IMR-90 (cell line): ENCODE data around the gene PCSK5. TPM values are rescaled to one million over a fixed set of nuclear protein-coding genes. Genes with fewer than 3 reads are reported as not detected.

ENCODE experiments used
- ATAC-seq: fragments of 200-7000 bp; cut with Tn5 transposase; 2 replicates; pipeline ENCODE4 v1.9.1; 2020; ENCODE audit warnings: low read depth, mild to moderate bottlenecking, moderate library complexity
- BruUV-seq: library from RNA; stranded (reverse); fragments of 400-500 nt; replicated peaks from 2 replicates; lab custom pipeline; 2021; lab: Mats Ljungman, UMichigan
- CTCF ChIA-PET: fragments of 300-600 bp; formaldehyde crosslinking; extraction: SDS; loops from one replicate; lab custom pipeline; 2021; ENCODE audit warnings: antibody characterized with exemption; lab: Yijun Ruan, JAX
- POLR2A ChIA-PET: fragments of 300-600 bp; sonication (Branson Sonifier 250); formaldehyde crosslinking; loops from one replicate; lab custom pipeline; 2022; ENCODE audit warnings: antibody characterized with exemption; ENCODE audit not compliant: unreplicated experiment; lab: Charles Lee
- DNase-seq: peaks from one replicate; pipeline ENCODE4 v3.0.0; 2013
- H2AFZ ChIP-seq: replicated peaks from 2 replicates; pipeline ENCODE3; 2013; ENCODE audit warnings: low read length, mild to moderate bottlenecking; ENCODE audit not compliant: poor library complexity
- H2AK5ac ChIP-seq: 2 replicates; pipeline ENCODE4 v1.6.1; 2013; ENCODE audit warnings: low read depth, low read length, inconsistent platforms
- H2AK9ac ChIP-seq: replicated peaks from 2 replicates; pipeline ENCODE3; 2013; ENCODE audit warnings: mild to moderate bottlenecking, low read depth, low read length, moderate library complexity; ENCODE audit not compliant: poor library complexity
- H2BK120ac ChIP-seq: 2 replicates; pipeline ENCODE4 v1.6.1; 2013; ENCODE audit warnings: low read depth, low read length, inconsistent platforms
- H2BK15ac ChIP-seq: 3 replicates; pipeline ENCODE4 v1.6.1; 2013; ENCODE audit warnings: low read depth, low read length, inconsistent platforms
- H2BK20ac ChIP-seq: 2 replicates; pipeline ENCODE4 v1.6.1; 2013; ENCODE audit warnings: low read depth, mild to moderate bottlenecking, inconsistent platforms, low read length, moderate library complexity
- H2BK5ac ChIP-seq: 2 replicates; pipeline ENCODE4 v1.6.1; 2013; ENCODE audit warnings: mild to moderate bottlenecking, low read depth, low read length, inconsistent platforms; ENCODE audit not compliant: poor library complexity, severe bottlenecking
- H3K14ac ChIP-seq: replicated peaks from 2 replicates; pipeline ENCODE4 v1.6.1; 2013; ENCODE audit warnings: low read depth, low read length, inconsistent platforms
- H3K18ac ChIP-seq: 2 replicates; pipeline ENCODE4 v1.6.1; 2013; ENCODE audit warnings: low read depth, low read length, control low read depth
- H3K23ac ChIP-seq: 2 replicates; pipeline ENCODE4 v1.6.1; 2013; ENCODE audit warnings: low read depth, low read length, inconsistent platforms
- H3K27ac ChIP-seq: 2 replicates; pipeline ENCODE4 v1.5.1; 2013; ENCODE audit warnings: mild to moderate bottlenecking, control low read depth, low read length; ENCODE audit not compliant: insufficient read depth
- H3K27me3 ChIP-seq: 2 replicates; pipeline ENCODE4 v1.6.1; 2013; ENCODE audit warnings: low read length; ENCODE audit not compliant: control insufficient read depth, insufficient read depth
- H3K36me3 ChIP-seq: 2 replicates; pipeline ENCODE4 v1.6.1; 2013; ENCODE audit warnings: low read length, mixed read lengths; ENCODE audit not compliant: control insufficient read depth, insufficient read depth
- H3K4ac ChIP-seq: 2 replicates; pipeline ENCODE4 v1.6.1; 2013; ENCODE audit warnings: low read depth, low read length, inconsistent platforms
- H3K4me1 ChIP-seq: 2 replicates; pipeline ENCODE4 v1.6.1; 2013; ENCODE audit warnings: low read length, mixed read lengths; ENCODE audit not compliant: control insufficient read depth, insufficient read depth
- H3K4me2 ChIP-seq: 2 replicates; pipeline ENCODE4 v1.6.1; 2013; ENCODE audit warnings: low read depth, mild to moderate bottlenecking, control low read depth, low read length, moderate library complexity
- H3K4me3 ChIP-seq: 2 replicates; pipeline ENCODE4 v1.5.1; 2013; ENCODE audit warnings: low read depth, mild to moderate bottlenecking, control low read depth, low read length, moderate library complexity; ENCODE audit not compliant: insufficient read depth
- H3K56ac ChIP-seq: 2 replicates; pipeline ENCODE4 v1.6.1; 2013; ENCODE audit warnings: low read length, inconsistent platforms; ENCODE audit not compliant: insufficient read depth; ENCODE audit errors: extremely low read depth
- H3K79me1 ChIP-seq, 2 experiments: 2 replicates each; pipeline ENCODE4 v1.6.1; 2013; ENCODE audit warnings: low read length in 2 of 2, inconsistent platforms in 1 of 2, low read depth in 1 of 2
- H3K9ac ChIP-seq: 2 replicates; pipeline ENCODE4 v1.6.1; 2013; ENCODE audit warnings: low read depth, low read length, control low read depth
- H3K9me1 ChIP-seq: 2 replicates; pipeline ENCODE4 v1.6.1; 2013; ENCODE audit warnings: low read length, inconsistent platforms; ENCODE audit not compliant: insufficient read depth
- H3K9me3 ChIP-seq: 2 replicates; pipeline ENCODE4 v1.6.1; 2013; ENCODE audit warnings: low read length; ENCODE audit not compliant: control insufficient read depth, insufficient read depth
- H4K20me1 ChIP-seq: 2 replicates; pipeline ENCODE4 v1.6.1; 2013; ENCODE audit warnings: low read length, inconsistent platforms; ENCODE audit not compliant: insufficient read depth
- H4K5ac ChIP-seq: 2 replicates; pipeline ENCODE4 v1.6.1; 2013; ENCODE audit warnings: mild to moderate bottlenecking, low read depth, low read length, control low read depth
- H4K8ac ChIP-seq, 2 experiments: 2 replicates each; pipeline ENCODE4 v1.6.1; 2013; ENCODE audit warnings: low read depth in 2 of 2, low read length in 2 of 2, control low read depth in 1 of 2, inconsistent platforms in 1 of 2
- H4K91ac ChIP-seq: 2 replicates; pipeline ENCODE4 v1.6.1; 2013; ENCODE audit warnings: low read depth, low read length, inconsistent platforms; ENCODE audit not compliant: insufficient read depth
- CEBPB ChIP-seq: IDR thresholded peaks from 2 replicates; pipeline ENCODE4 v1.6.1; 2012; ENCODE audit warnings: low read depth, low read length, improper control_type of control experiment
- CHD1 ChIP-seq: IDR thresholded peaks from 2 replicates; pipeline ENCODE4 v1.6.1; 2012; ENCODE audit warnings: low read depth, low read length, improper control_type of control experiment
- FOS ChIP-seq: fragments of 150-350 bp; IDR thresholded peaks from 2 replicates; pipeline ENCODE4 v1.6.1; 2016; ENCODE audit warnings: low read depth, low read length
- MAFK ChIP-seq: IDR thresholded peaks from 2 replicates; pipeline ENCODE4 v1.6.1; 2012; ENCODE audit warnings: low read depth, low read length, improper control_type of control experiment
- MAZ ChIP-seq: IDR thresholded peaks from 2 replicates; pipeline ENCODE4 v1.6.1; 2012; ENCODE audit warnings: low read depth, mild to moderate bottlenecking, low read length, improper control_type of control experiment, moderate library complexity, borderline replicate concordance
- MXI1 ChIP-seq: IDR thresholded peaks from 2 replicates; pipeline ENCODE4 v1.6.1; 2012; ENCODE audit warnings: low read depth, mild to moderate bottlenecking, low read length, moderate library complexity, borderline replicate concordance
- RFX5 ChIP-seq: IDR thresholded peaks from 2 replicates; pipeline ENCODE4 v1.8.0; 2012; ENCODE audit warnings: low read depth, mild to moderate bottlenecking, low read length, moderate library complexity
- SMC3 ChIP-seq: fragments of 150-350 bp; IDR thresholded peaks from 2 replicates; pipeline ENCODE4 v1.6.1; 2016; ENCODE audit warnings: low read depth, mild to moderate bottlenecking, antibody characterized with exemption, low read length, moderate library complexity
- WGBS, 2 experiments: methylation state at CpG; one replicate each; pipeline versions ENCODE4 v1.1.5 to v1.1.7; 2013; ENCODE audit warnings: missing lambda C conversion rate in 2 of 2; ENCODE audit not compliant: insufficient read length in 1 of 2; ENCODE audit errors: extremely low coverage in 2 of 2; 5-methylcytosine and 5-hydroxymethylcytosine counted together
- dilution Hi-C: fragments of 300-500 bp; cut with HindIII; formaldehyde crosslinking; loops from one replicate; pipeline ENCODE4 v1.14.3; 2018; ENCODE audit warnings: low sequenced_read_pairs; ENCODE audit not compliant: unreplicated experiment
- in situ Hi-C: fragments of 300-500 bp; cut with MboI; formaldehyde crosslinking; loops from 3 replicates; pipeline ENCODE4 v1.14.3; 2019; ENCODE audit warnings: low sequenced_read_pairs, inconsistent platforms, mixed read lengths
- intact Hi-C: fragments of 100-400 bp; cut with micrococcal nuclease; formaldehyde crosslinking; loops from 2 replicates; pipeline ENCODE4 v1.10.0; 2022
- polyA plus RNA-seq, 3 experiments: library from polyadenylated mRNA; depleted of rRNA; stranded (reverse); fragments of >200 nt; gene quantifications; 2 replicates each; pipeline ENCODE4 v1.2.3, GENCODE V29; 2012; ENCODE audit warnings: low replicate concordance in 1 of 3
- total RNA-seq: library from RNA; depleted of rRNA; stranded (reverse); fragments of >200 nt; gene quantifications from 2 replicates; pipeline ENCODE4 v1.2.3, GENCODE V29; 2012
- TF ChIP-seq, protein P1 (sequence below): conservative IDR thresholded peaks from 2 replicates; pipeline ENCODE4 v1.5.1; 2012; ENCODE audit warnings: mild to moderate bottlenecking, low read depth, low read length, improper control_type of control experiment
- TF ChIP-seq, protein P2 (sequence below): fragments of 150-350 bp; IDR thresholded peaks from 2 replicates; pipeline ENCODE4 v1.6.1; 2016; ENCODE audit warnings: low read depth, mild to moderate bottlenecking, low read length, moderate library complexity, borderline replicate concordance

The PCSK5 gene
- total and polyA plus RNA-seq, 2 of the 4 experiments (the other 2 are of a cell fraction): 1.5 to 3.0 TPM

DNA sequence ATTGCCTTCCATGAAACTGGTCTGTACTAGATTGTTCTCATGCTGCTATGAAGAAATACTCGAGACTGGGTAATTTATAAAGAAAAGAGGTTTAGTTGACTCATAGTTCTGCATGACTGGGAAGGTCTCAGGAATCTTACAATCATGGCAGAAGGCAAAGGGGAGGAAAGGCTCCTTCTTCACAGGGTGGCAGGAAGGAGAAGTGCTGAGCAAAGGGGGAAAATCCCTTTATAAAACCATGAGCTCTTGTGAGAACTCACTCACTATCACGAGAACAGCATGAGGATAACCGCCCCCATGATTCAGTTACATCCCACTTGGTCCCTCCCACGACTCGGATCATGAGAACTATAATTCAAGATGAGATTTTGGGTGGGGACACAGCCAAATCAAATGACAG, 340.5 kb downstream of the PCSK5 start:
- no peak overlapping the region for H3K4me3 ChIP-seq
- in situ Hi-C loops (no loop called here), dilution Hi-C loops (no loop called here), intact Hi-C loops (no loop called here)
- POLR2A ChIA-PET: no interaction called here
- H3K27ac ChIP-seq: no peak overlapping the region
- BruUV-seq: no TSS peak
- WGBS, 2 experiments: no CpG with 5 or more reads among the region's 5 CpGs
- no peaks in the 10 kb centered on the region for H3K27me3 ChIP-seq
- H2BK5ac ChIP-seq: no peak overlapping the region
- no peaks in the 10 kb centered on the region for H3K79me1 ChIP-seq
- CTCF ChIA-PET: no interaction called here
- H3K9ac ChIP-seq: no peak overlapping the region
- H3K9me1 ChIP-seq: no peaks in the 10 kb centered on the region
- no peak overlapping the region for H2BK15ac ChIP-seq
- no peak overlapping the region for H3K4ac ChIP-seq
- no peaks in the 10 kb centered on the region for H3K4me1 ChIP-seq
- H3K56ac ChIP-seq: no peak overlapping the region
- no peak overlapping the region for H2AK5ac ChIP-seq
- H2AFZ ChIP-seq: no peak overlapping the region
- H4K8ac ChIP-seq: no peak overlapping the region
- no peak overlapping the region for H4K5ac ChIP-seq
- H2BK120ac ChIP-seq: no peak overlapping the region
- no peaks in the 10 kb centered on the region for H4K20me1 ChIP-seq
- H2BK20ac ChIP-seq: no peak overlapping the region
- no peak overlapping the region for H3K4me2 ChIP-seq
- no peak overlapping the region for H4K91ac ChIP-seq
- no peak overlapping the region for H3K23ac ChIP-seq
- TF ChIP-seq MXI1 (no peak), CEBPB (no peak), CHD1 (no peak), FOS (no peak), SMC3 (no peak), MAFK (no peak), RFX5 (no peak), MAZ (no peak)
- TF ChIP-seq, protein P1, sequence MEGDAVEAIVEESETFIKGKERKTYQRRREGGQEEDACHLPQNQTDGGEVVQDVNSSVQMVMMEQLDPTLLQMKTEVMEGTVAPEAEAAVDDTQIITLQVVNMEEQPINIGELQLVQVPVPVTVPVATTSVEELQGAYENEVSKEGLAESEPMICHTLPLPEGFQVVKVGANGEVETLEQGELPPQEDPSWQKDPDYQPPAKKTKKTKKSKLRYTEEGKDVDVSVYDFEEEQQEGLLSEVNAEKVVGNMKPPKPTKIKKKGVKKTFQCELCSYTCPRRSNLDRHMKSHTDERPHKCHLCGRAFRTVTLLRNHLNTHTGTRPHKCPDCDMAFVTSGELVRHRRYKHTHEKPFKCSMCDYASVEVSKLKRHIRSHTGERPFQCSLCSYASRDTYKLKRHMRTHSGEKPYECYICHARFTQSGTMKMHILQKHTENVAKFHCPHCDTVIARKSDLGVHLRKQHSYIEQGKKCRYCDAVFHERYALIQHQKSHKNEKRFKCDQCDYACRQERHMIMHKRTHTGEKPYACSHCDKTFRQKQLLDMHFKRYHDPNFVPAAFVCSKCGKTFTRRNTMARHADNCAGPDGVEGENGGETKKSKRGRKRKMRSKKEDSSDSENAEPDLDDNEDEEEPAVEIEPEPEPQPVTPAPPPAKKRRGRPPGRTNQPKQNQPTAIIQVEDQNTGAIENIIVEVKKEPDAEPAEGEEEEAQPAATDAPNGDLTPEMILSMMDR: no peak
- TF ChIP-seq, protein P2, sequence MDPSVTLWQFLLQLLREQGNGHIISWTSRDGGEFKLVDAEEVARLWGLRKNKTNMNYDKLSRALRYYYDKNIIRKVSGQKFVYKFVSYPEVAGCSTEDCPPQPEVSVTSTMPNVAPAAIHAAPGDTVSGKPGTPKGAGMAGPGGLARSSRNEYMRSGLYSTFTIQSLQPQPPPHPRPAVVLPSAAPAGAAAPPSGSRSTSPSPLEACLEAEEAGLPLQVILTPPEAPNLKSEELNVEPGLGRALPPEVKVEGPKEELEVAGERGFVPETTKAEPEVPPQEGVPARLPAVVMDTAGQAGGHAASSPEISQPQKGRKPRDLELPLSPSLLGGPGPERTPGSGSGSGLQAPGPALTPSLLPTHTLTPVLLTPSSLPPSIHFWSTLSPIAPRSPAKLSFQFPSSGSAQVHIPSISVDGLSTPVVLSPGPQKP: no peak
- no peak; the same call in 1 of the 2 replicates for ATAC-seq
- DNase-seq: peak; percentile 16
- H2AK9ac ChIP-seq: no peak overlapping the region
- H3K9me3 ChIP-seq: no peaks in the 10 kb centered on the region
- no peak overlapping the region for H3K14ac ChIP-seq
- H3K18ac ChIP-seq: no peak overlapping the region
- H3K36me3 ChIP-seq: no peaks in the 10 kb centered on the region; the same call in 1 of the 2 replicates
